ENCODE measurements around the gene KANK2.
"Not testable (repeated sequence)": the region's sequence is repeated elsewhere in the genome, so short reads cannot be mapped to it uniquely, and the experiment has no call there.

KANK2 gene

GRCh38 chr19:11190501-11190900 lies 6.8 kb downstream of the KANK2 start:
- Histone ChIP-seq H3K27me3 (ENCODE audit: control insufficient read depth in 1 of 2, insufficient read depth in 2 of 2, low read length in 2 of 2) (no peaks in the 10 kb centered on the region), H3K9me3 (ENCODE audit: control insufficient read depth in 1 of 2, low read length in 2 of 2) (no peaks in the 10 kb centered on the region), H3K36me3 (ENCODE audit: control insufficient read depth in 1 of 2, insufficient read depth in 2 of 2, low read length in 2 of 2) (peaks cover 0 to 19% of the 10 kb centered on the region in 2 donors), H3K4me3 (ENCODE audit: low read depth in 1 of 2, low read length in 2 of 2) (no peak overlapping the region), H3K9ac (ENCODE audit: low read depth in 1 of 2, low read length in 2 of 2) (no peak overlapping the region), H3K4me1 (ENCODE audit: control insufficient read depth in 1 of 2, insufficient read depth in 2 of 2, low read length in 2 of 2) (peaks cover 7 to 16% of the 10 kb centered on the region in 2 donors), H3K27ac (ENCODE audit: low read depth, low read length) (no peak overlapping the region)

GRCh38 chr19:11187441-11187840 lies 9.9 kb downstream of the KANK2 start:
- Histone ChIP-seq H3K4me1 (ENCODE audit: control insufficient read depth in 1 of 2, insufficient read depth in 2 of 2, low read length in 2 of 2) (peaks cover 5 to 10% of the 10 kb centered on the region in 2 donors), H3K27ac (ENCODE audit: low read depth, low read length) (no peak overlapping the region), H3K9ac (ENCODE audit: low read depth in 1 of 2, low read length in 2 of 2) (no peak overlapping the region), H3K27me3 (ENCODE audit: control insufficient read depth in 1 of 2, insufficient read depth in 2 of 2, low read length in 2 of 2) (no peaks in the 10 kb centered on the region), H3K36me3 (ENCODE audit: control insufficient read depth in 1 of 2, insufficient read depth in 2 of 2, low read length in 2 of 2) (peaks cover 0 to 13% of the 10 kb centered on the region in 2 donors), H3K4me3 (ENCODE audit: low read depth in 1 of 2, low read length in 2 of 2) (no peak overlapping the region), H3K9me3 (ENCODE audit: control insufficient read depth in 1 of 2, low read length in 2 of 2) (no peaks in the 10 kb centered on the region)

- peaks cover 6 to 8% of the 10 kb centered on the region in 2 donors for H3K4me1 ChIP-seq (ENCODE audit: control insufficient read depth in 1 of 2, insufficient read depth in 2 of 2, low read length in 2 of 2)
- no peak overlapping the region for H3K27ac ChIP-seq (ENCODE audit: low read depth, low read length)
- H3K9ac ChIP-seq (ENCODE audit: low read depth in 1 of 2, low read length in 2 of 2) = no peak overlapping the region
These were observed 14.4 kb downstream of the KANK2 start for GRCh38 chr19:11182994-11183393.

GRCh38 chr19:11181488-11181887 lies 15.9 kb downstream of the KANK2 start:
- Histone ChIP-seq H3K4me1 (ENCODE audit: control insufficient read depth in 1 of 2, insufficient read depth in 2 of 2, low read length in 2 of 2) (peaks cover 6 to 8% of the 10 kb centered on the region in 2 donors), H3K27me3 (ENCODE audit: control insufficient read depth in 1 of 2, insufficient read depth in 2 of 2, low read length in 2 of 2) (no peaks in the 10 kb centered on the region), H3K27ac (ENCODE audit: low read depth, low read length) (no peak overlapping the region), H3K36me3 (ENCODE audit: control insufficient read depth in 1 of 2, insufficient read depth in 2 of 2, low read length in 2 of 2) (peaks cover 0 to 27% of the 10 kb centered on the region in 2 donors), H3K4me3 (ENCODE audit: low read depth in 1 of 2, low read length in 2 of 2) (no peak overlapping the region), H3K9me3 (ENCODE audit: control insufficient read depth in 1 of 2, low read length in 2 of 2) (no peaks in the 10 kb centered on the region), H3K9ac (ENCODE audit: low read depth in 1 of 2, low read length in 2 of 2) (no peak overlapping the region)

More at GRCh38 chr19:11182994-11183393, 14.4 kb downstream of the KANK2 start:
- H3K9me3 ChIP-seq (ENCODE audit: control insufficient read depth in 1 of 2, low read length in 2 of 2) = no peaks in the 10 kb centered on the region
- H3K4me3 ChIP-seq (ENCODE audit: low read depth in 1 of 2, low read length in 2 of 2) = no peak overlapping the region
- H3K27me3 ChIP-seq (ENCODE audit: control insufficient read depth in 1 of 2, insufficient read depth in 2 of 2, low read length in 2 of 2) = no peaks in the 10 kb centered on the region
- peaks cover 0 to 17% of the 10 kb centered on the region in 2 donors for H3K36me3 ChIP-seq (ENCODE audit: control insufficient read depth in 1 of 2, insufficient read depth in 2 of 2, low read length in 2 of 2)

GRCh38 chr19:11180975-11181374 lies 16.4 kb downstream of the KANK2 start:
- not testable (repeated sequence) for H3K4me3 ChIP-seq (ENCODE audit: low read depth in 1 of 2, low read length in 2 of 2); H3K9ac ChIP-seq (ENCODE audit: low read depth in 1 of 2, low read length in 2 of 2); H3K4me1 ChIP-seq (ENCODE audit: control insufficient read depth in 1 of 2, insufficient read depth in 2 of 2, low read length in 2 of 2); H3K27ac ChIP-seq (ENCODE audit: low read depth, low read length); H3K27me3 ChIP-seq (ENCODE audit: control insufficient read depth in 1 of 2, insufficient read depth in 2 of 2, low read length in 2 of 2); H3K9me3 ChIP-seq (ENCODE audit: control insufficient read depth in 1 of 2, low read length in 2 of 2)
- H3K36me3 ChIP-seq (ENCODE audit: control insufficient read depth in 1 of 2, insufficient read depth in 2 of 2, low read length in 2 of 2) = peaks cover 0 to 31% of the 10 kb centered on the region in 2 donors

GRCh38 chr19:11180346-11180745 lies 17.0 kb downstream of the KANK2 start:
- Histone ChIP-seq H3K27me3 (ENCODE audit: control insufficient read depth in 1 of 2, insufficient read depth in 2 of 2, low read length in 2 of 2) (no peaks in the 10 kb centered on the region), H3K27ac (ENCODE audit: low read depth, low read length) (no peak overlapping the region), H3K4me1 (ENCODE audit: control insufficient read depth in 1 of 2, insufficient read depth in 2 of 2, low read length in 2 of 2) (peaks cover 6 to 8% of the 10 kb centered on the region in 2 donors), H3K9me3 (ENCODE audit: control insufficient read depth in 1 of 2, low read length in 2 of 2) (no peaks in the 10 kb centered on the region), H3K36me3 (ENCODE audit: control insufficient read depth in 1 of 2, insufficient read depth in 2 of 2, low read length in 2 of 2) (peaks cover 0 to 27% of the 10 kb centered on the region in 2 donors), H3K4me3 (ENCODE audit: low read depth in 1 of 2, low read length in 2 of 2) (no peak overlapping the region), H3K9ac (ENCODE audit: low read depth in 1 of 2, low read length in 2 of 2) (no peak overlapping the region)

- no peak overlapping the region for H3K9ac ChIP-seq (ENCODE audit: low read depth in 1 of 2, low read length in 2 of 2)
- H3K4me3 ChIP-seq (ENCODE audit: low read depth in 1 of 2, low read length in 2 of 2) = peak overlapping the region in 1 of 2 donors; percentile 34
- no peaks in the 10 kb centered on the region for H3K9me3 ChIP-seq (ENCODE audit: control insufficient read depth in 1 of 2, low read length in 2 of 2)
- peaks cover 0 to 27% of the 10 kb centered on the region in 2 donors for H3K36me3 ChIP-seq (ENCODE audit: control insufficient read depth in 1 of 2, insufficient read depth in 2 of 2, low read length in 2 of 2)
- H3K27me3 ChIP-seq (ENCODE audit: control insufficient read depth in 1 of 2, insufficient read depth in 2 of 2, low read length in 2 of 2) = no peaks in the 10 kb centered on the region
- peaks cover 6 to 8% of the 10 kb centered on the region in 2 donors for H3K4me1 ChIP-seq (ENCODE audit: control insufficient read depth in 1 of 2, insufficient read depth in 2 of 2, low read length in 2 of 2)
- H3K27ac ChIP-seq (ENCODE audit: low read depth, low read length) = no peak overlapping the region
These were observed 17.5 kb downstream of the KANK2 start for GRCh38 chr19:11179716-11180297.

- H3K4me1 ChIP-seq (ENCODE audit: control insufficient read depth in 1 of 2, insufficient read depth in 2 of 2, low read length in 2 of 2); H3K9me3 ChIP-seq (ENCODE audit: control insufficient read depth in 1 of 2, low read length in 2 of 2); H3K9ac ChIP-seq (ENCODE audit: low read depth in 1 of 2, low read length in 2 of 2); H3K27ac ChIP-seq (ENCODE audit: low read depth, low read length); H3K4me3 ChIP-seq (ENCODE audit: low read depth in 1 of 2, low read length in 2 of 2); H3K27me3 ChIP-seq (ENCODE audit: control insufficient read depth in 1 of 2, insufficient read depth in 2 of 2, low read length in 2 of 2): not testable (repeated sequence)
- H3K36me3 ChIP-seq (ENCODE audit: control insufficient read depth in 1 of 2, insufficient read depth in 2 of 2, low read length in 2 of 2) = peaks cover 0 to 34% of the 10 kb centered on the region in 2 donors
These were observed 18.2 kb downstream of the KANK2 start for GRCh38 chr19:11179145-11179465.

- Histone ChIP-seq H3K27me3 (ENCODE audit: control insufficient read depth in 1 of 2, insufficient read depth in 2 of 2, low read length in 2 of 2) (no peaks in the 10 kb centered on the region), H3K9me3 (ENCODE audit: control insufficient read depth in 1 of 2, low read length in 2 of 2) (no peaks in the 10 kb centered on the region), H3K9ac (ENCODE audit: low read depth in 1 of 2, low read length in 2 of 2) (no peak overlapping the region), H3K27ac (ENCODE audit: low read depth, low read length) (no peak overlapping the region), H3K4me1 (ENCODE audit: control insufficient read depth in 1 of 2, insufficient read depth in 2 of 2, low read length in 2 of 2) (peaks cover 6 to 8% of the 10 kb centered on the region in 2 donors), H3K36me3 (ENCODE audit: control insufficient read depth in 1 of 2, insufficient read depth in 2 of 2, low read length in 2 of 2) (peaks cover 0 to 41% of the 10 kb centered on the region in 2 donors), H3K4me3 (ENCODE audit: low read depth in 1 of 2, low read length in 2 of 2) (no peak overlapping the region)
These were observed 19.8 kb downstream of the KANK2 start for GRCh38 chr19:11177592-11177991.

- Histone ChIP-seq H3K9me3 (ENCODE audit: control insufficient read depth in 1 of 2, low read length in 2 of 2) (no peaks in the 10 kb centered on the region), H3K27ac (ENCODE audit: low read depth, low read length) (no peak overlapping the region), H3K36me3 (ENCODE audit: control insufficient read depth in 1 of 2, insufficient read depth in 2 of 2, low read length in 2 of 2) (peaks cover 0 to 45% of the 10 kb centered on the region in 2 donors), H3K4me3 (ENCODE audit: low read depth in 1 of 2, low read length in 2 of 2) (no peak overlapping the region), H3K27me3 (ENCODE audit: control insufficient read depth in 1 of 2, insufficient read depth in 2 of 2, low read length in 2 of 2) (no peaks in the 10 kb centered on the region), H3K4me1 (ENCODE audit: control insufficient read depth in 1 of 2, insufficient read depth in 2 of 2, low read length in 2 of 2) (peaks cover 6 to 8% of the 10 kb centered on the region in 2 donors), H3K9ac (ENCODE audit: low read depth in 1 of 2, low read length in 2 of 2) (no peak overlapping the region)
These were observed 20.7 kb downstream of the KANK2 start for GRCh38 chr19:11176466-11177193.
